MM.1S (cell line): ENCODE data around the gene TUBD1.

Source experiments
- DNase-seq: peaks from one replicate; pipeline ENCODE4 v3.0.0-alpha.2; 2015
- H2AFZ ChIP-seq: fragments of 300-600 bp; sonication (generic); 2 replicates; pipeline ENCODE4 v1.6.0; 2016; ENCODE audit warnings: antibody characterized with exemption, low read length
- H3F3A ChIP-seq: fragments of 300-600 bp; sonication (generic); 2 replicates; pipeline ENCODE4 v1.6.1; 2016; ENCODE audit warnings: mild to moderate bottlenecking, antibody characterized with exemption, low read length, moderate library complexity, mixed read lengths; ENCODE audit not compliant: insufficient read depth
- H3K27ac ChIP-seq: fragments of 300-600 bp; sonication (generic); 2 replicates; pipeline ENCODE4 v1.5.1; 2016; ENCODE audit warnings: mild to moderate bottlenecking, low read length
- H3K27me3 ChIP-seq: fragments of 300-600 bp; sonication (generic); replicated peaks from 2 replicates; pipeline ENCODE4 v1.6.0; 2016; ENCODE audit warnings: low read length; ENCODE audit not compliant: insufficient read depth
- H3K36me3 ChIP-seq: fragments of 300-600 bp; sonication (generic); replicated peaks from 2 replicates; pipeline ENCODE4 v1.6.1; 2016; ENCODE audit warnings: mild to moderate bottlenecking, low read length, mixed read lengths; ENCODE audit not compliant: insufficient read depth
- H3K4me1 ChIP-seq: fragments of 300-600 bp; sonication (generic); 2 replicates; pipeline ENCODE4 v1.6.1; 2016; ENCODE audit warnings: low read length, mixed read lengths
- H3K4me2 ChIP-seq: fragments of 300-600 bp; sonication (generic); 2 replicates; pipeline ENCODE4 v1.6.0; 2016; ENCODE audit warnings: low read depth, low read length
- H3K4me3 ChIP-seq: fragments of 300-600 bp; sonication (generic); 2 replicates; pipeline ENCODE4 v1.5.1; 2016; ENCODE audit warnings: low read length, mixed read lengths
- H3K79me2 ChIP-seq: fragments of 300-600 bp; sonication (generic); 2 replicates; pipeline ENCODE4 v1.6.1; 2016; ENCODE audit warnings: mixed run types, low read length, mixed read lengths
- H3K9ac ChIP-seq: fragments of 300-600 bp; sonication (generic); 2 replicates; pipeline ENCODE4 v1.6.1; 2016; ENCODE audit warnings: low read length, mixed read lengths
- H3K9me2 ChIP-seq: fragments of 300-600 bp; sonication (generic); replicated peaks from 2 replicates; pipeline ENCODE4 v1.6.1; 2016; ENCODE audit warnings: mild to moderate bottlenecking, low read length, mixed read lengths; ENCODE audit not compliant: insufficient read depth
- H3K9me3 ChIP-seq: fragments of 300-600 bp; sonication (generic); replicated peaks from 2 replicates; pipeline ENCODE4 v1.6.1; 2016; ENCODE audit warnings: mild to moderate bottlenecking, low read length, mixed read lengths; ENCODE audit not compliant: insufficient read depth
- H4K20me1 ChIP-seq: fragments of 300-600 bp; sonication (generic); 2 replicates; pipeline ENCODE4 v1.6.1; 2016; ENCODE audit warnings: mild to moderate bottlenecking, low read length, moderate library complexity, mixed read lengths; ENCODE audit not compliant: insufficient read depth
- EZH2 ChIP-seq: fragments of 300-600 bp; sonication (generic); optimal IDR thresholded peaks from 2 replicates; pipeline ENCODE3; 2017; ENCODE audit warnings: low read depth, mild to moderate bottlenecking, antibody characterized with exemption, low read length, mixed read lengths
- EZH2phosphoT487 ChIP-seq: fragments of 300-600 bp; sonication (generic); IDR thresholded peaks from 2 replicates; pipeline ENCODE4 v1.6.1; 2018; ENCODE audit warnings: antibody characterized with exemption, low read length
- TF ChIP-seq, protein P1 (sequence below): fragments of 300-600 bp; sonication (generic); IDR thresholded peaks from 2 replicates; pipeline ENCODE4 v1.5.1; 2016; ENCODE audit warnings: antibody characterized with exemption, low read length, mixed read lengths

The TUBD1 gene

DNA sequence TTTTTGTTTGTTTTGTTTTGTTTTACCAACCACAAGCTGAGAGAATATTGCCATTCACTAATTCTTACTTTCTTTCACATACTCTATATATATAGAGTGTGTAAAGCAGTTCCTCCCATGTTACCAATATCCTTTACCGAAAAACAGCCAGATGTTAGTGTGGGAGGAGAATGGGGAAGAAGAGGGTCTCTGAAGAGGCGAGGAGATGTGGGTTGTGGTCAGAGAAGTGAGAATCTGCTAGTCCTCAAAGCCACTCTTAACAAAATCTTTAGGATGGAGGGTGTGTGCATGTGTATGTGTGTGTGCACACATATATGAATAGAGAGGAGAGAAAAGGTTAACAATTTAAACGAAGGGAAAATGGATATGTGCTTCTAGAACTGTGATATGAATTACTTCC is 80.6 kb downstream of the TUBD1 start:
- no peak overlapping the region for H3K27ac ChIP-seq
- no peaks in the 10 kb centered on the region for H3F3A ChIP-seq
- no peaks in the 10 kb centered on the region for H4K20me1 ChIP-seq
- no peak overlapping the region for H2AFZ ChIP-seq
- no peak overlapping the region for H3K9ac ChIP-seq
- no peaks in the 10 kb centered on the region for H3K9me3 ChIP-seq
- TF ChIP-seq EZH2 (no peak), EZH2phosphoT487 (no peak)
- TF ChIP-seq, protein P1, sequence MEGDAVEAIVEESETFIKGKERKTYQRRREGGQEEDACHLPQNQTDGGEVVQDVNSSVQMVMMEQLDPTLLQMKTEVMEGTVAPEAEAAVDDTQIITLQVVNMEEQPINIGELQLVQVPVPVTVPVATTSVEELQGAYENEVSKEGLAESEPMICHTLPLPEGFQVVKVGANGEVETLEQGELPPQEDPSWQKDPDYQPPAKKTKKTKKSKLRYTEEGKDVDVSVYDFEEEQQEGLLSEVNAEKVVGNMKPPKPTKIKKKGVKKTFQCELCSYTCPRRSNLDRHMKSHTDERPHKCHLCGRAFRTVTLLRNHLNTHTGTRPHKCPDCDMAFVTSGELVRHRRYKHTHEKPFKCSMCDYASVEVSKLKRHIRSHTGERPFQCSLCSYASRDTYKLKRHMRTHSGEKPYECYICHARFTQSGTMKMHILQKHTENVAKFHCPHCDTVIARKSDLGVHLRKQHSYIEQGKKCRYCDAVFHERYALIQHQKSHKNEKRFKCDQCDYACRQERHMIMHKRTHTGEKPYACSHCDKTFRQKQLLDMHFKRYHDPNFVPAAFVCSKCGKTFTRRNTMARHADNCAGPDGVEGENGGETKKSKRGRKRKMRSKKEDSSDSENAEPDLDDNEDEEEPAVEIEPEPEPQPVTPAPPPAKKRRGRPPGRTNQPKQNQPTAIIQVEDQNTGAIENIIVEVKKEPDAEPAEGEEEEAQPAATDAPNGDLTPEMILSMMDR, result no peak
- H3K27me3 ChIP-seq, result no peaks in the 10 kb centered on the region
- DNase-seq, result no peak
- H3K4me3 ChIP-seq, result no peak overlapping the region
- H3K9me2 ChIP-seq, result no peaks in the 10 kb centered on the region
- no peaks in the 10 kb centered on the region for H3K79me2 ChIP-seq
- H3K4me2 ChIP-seq, result no peak overlapping the region
- H3K36me3 ChIP-seq, result no peaks in the 10 kb centered on the region
- H3K4me1 ChIP-seq, result no peaks in the 10 kb centered on the region

DNA sequence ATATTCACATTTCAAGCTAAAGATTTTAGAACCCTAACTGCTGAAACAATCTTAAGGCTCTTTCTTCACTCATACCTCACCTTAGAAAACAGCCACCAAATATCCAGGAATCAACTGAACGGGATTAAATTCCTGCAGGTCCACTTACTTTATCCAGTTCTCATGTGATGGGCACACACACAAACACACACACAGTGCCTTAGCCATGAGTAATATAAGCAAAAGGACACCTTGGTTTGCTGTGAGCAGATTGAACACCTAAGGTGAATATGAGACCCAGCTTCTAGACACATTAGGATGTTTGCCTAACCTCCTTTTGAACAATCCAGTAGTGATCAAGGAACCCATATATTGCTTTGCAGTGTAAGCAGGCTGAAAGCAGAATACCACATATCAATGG is 81.5 kb downstream of the TUBD1 start:
- Histone ChIP-seq H3K79me2 (no peaks in the 10 kb centered on the region), H3K4me2 (no peak overlapping the region), H3K36me3 (no peaks in the 10 kb centered on the region), H3K4me1 (no peaks in the 10 kb centered on the region), H3F3A (no peaks in the 10 kb centered on the region), H3K9ac (no peak overlapping the region), H2AFZ (no peak overlapping the region), H3K27me3 (no peaks in the 10 kb centered on the region), H3K4me3 (no peak overlapping the region), H4K20me1 (no peaks in the 10 kb centered on the region), H3K9me2 (no peaks in the 10 kb centered on the region), H3K27ac (no peak overlapping the region), H3K9me3 (no peaks in the 10 kb centered on the region)
- no peak for DNase-seq
- no peak for TF ChIP-seq EZH2phosphoT487
- TF ChIP-seq EZH2, result no peak
- TF ChIP-seq, protein P1, result no peak

DNA sequence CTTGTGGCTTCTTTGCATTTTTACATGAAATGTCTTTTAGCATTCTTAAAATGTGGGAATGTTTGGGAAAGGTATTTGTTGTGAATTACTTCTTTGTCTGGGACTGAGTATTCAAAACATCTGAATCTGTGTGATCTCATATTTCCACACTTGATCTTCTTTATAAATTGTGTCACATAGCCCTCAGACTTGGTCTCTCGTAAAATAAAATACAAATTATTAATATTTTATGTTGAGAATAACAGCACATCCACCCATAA is 81.9 kb downstream of the TUBD1 start:
- TF ChIP-seq, protein P1, result no peak
- TF ChIP-seq EZH2phosphoT487 (no peak), EZH2 (no peak)
- Histone ChIP-seq H3K27ac (no peak overlapping the region), H2AFZ (no peak overlapping the region)

More for the DNA sequence above, 81.9 kb downstream of the TUBD1 start:
- H3K9me2 ChIP-seq, result no peaks in the 10 kb centered on the region
- no peaks in the 10 kb centered on the region for H3K79me2 ChIP-seq
- H3K4me1 ChIP-seq, result no peaks in the 10 kb centered on the region
- H3K4me3 ChIP-seq, result no peak overlapping the region
- no peaks in the 10 kb centered on the region for H3K27me3 ChIP-seq
- H3K36me3 ChIP-seq, result no peaks in the 10 kb centered on the region
- H3F3A ChIP-seq, result no peaks in the 10 kb centered on the region
- H4K20me1 ChIP-seq, result no peaks in the 10 kb centered on the region
- H3K4me2 ChIP-seq, result no peak overlapping the region
- no peaks in the 10 kb centered on the region for H3K9me3 ChIP-seq
- no peak overlapping the region for H3K9ac ChIP-seq
- no peak for DNase-seq
